ENCODE data around the gene TBKBP1. TPM values are rescaled to one million over a fixed set of nuclear protein-coding genes. Genes with fewer than 3 reads are reported as not detected.

The TBKBP1 gene
- total and polyA plus RNA-seq, 9 of the 15 experiments (the other 6 are each of a cell fraction or from before 2014, with no cell fraction given) = 0.03 to 15.6 (median 6.8) TPM

DNA sequence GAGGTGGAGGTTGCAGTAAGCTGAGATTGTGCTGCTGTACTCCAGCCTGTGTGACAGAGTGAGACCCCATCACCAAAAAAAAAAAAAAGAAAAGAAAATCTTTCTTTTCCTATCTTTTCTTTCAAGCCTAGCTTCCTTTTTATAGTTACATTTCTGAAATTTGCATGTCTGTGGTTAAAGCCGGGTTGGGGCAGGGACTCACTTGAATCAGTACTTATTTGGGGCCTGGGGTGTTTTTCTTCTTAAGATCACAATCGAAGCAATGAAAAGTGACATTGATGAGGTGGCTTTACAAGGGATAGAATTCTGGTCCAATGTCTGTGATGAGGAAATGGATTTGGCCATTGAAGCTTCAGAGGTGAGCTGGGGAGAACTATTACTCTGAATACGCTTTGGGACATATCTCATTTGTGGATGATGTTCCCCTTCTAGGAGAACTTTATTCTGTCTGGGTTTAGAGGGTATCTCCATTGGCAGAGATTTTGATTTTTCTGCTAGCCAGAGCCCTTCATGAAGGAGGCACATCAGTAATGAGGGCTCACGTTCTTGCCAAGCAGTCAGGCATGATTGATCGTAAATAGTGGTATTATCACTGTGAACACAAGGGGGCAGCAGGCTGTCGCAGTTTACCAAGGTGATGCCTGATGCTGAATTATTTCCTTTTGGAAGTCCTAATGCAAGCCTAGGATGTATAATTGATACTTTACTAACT is 29.9 kb upstream of the TBKBP1 start (continued):
- TF ChIP-seq, protein P1, sequence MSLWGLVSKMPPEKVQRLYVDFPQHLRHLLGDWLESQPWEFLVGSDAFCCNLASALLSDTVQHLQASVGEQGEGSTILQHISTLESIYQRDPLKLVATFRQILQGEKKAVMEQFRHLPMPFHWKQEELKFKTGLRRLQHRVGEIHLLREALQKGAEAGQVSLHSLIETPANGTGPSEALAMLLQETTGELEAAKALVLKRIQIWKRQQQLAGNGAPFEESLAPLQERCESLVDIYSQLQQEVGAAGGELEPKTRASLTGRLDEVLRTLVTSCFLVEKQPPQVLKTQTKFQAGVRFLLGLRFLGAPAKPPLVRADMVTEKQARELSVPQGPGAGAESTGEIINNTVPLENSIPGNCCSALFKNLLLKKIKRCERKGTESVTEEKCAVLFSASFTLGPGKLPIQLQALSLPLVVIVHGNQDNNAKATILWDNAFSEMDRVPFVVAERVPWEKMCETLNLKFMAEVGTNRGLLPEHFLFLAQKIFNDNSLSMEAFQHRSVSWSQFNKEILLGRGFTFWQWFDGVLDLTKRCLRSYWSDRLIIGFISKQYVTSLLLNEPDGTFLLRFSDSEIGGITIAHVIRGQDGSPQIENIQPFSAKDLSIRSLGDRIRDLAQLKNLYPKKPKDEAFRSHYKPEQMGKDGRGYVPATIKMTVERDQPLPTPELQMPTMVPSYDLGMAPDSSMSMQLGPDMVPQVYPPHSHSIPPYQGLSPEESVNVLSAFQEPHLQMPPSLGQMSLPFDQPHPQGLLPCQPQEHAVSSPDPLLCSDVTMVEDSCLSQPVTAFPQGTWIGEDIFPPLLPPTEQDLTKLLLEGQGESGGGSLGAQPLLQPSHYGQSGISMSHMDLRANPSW (CRISPR knock-in tag; IDR thresholded peaks at IDR 0.05) = no peak
- no peak for TF ChIP-seq TBL1XR1 (IDR thresholded peaks at IDR 0.05; ENCODE audit: low read length in 2 of 2)
- TF ChIP-seq, protein P2, sequence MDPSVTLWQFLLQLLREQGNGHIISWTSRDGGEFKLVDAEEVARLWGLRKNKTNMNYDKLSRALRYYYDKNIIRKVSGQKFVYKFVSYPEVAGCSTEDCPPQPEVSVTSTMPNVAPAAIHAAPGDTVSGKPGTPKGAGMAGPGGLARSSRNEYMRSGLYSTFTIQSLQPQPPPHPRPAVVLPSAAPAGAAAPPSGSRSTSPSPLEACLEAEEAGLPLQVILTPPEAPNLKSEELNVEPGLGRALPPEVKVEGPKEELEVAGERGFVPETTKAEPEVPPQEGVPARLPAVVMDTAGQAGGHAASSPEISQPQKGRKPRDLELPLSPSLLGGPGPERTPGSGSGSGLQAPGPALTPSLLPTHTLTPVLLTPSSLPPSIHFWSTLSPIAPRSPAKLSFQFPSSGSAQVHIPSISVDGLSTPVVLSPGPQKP (CRISPR knock-in tag; IDR thresholded peaks at IDR 0.05) = no peak
- TF ChIP-seq, protein P3, sequence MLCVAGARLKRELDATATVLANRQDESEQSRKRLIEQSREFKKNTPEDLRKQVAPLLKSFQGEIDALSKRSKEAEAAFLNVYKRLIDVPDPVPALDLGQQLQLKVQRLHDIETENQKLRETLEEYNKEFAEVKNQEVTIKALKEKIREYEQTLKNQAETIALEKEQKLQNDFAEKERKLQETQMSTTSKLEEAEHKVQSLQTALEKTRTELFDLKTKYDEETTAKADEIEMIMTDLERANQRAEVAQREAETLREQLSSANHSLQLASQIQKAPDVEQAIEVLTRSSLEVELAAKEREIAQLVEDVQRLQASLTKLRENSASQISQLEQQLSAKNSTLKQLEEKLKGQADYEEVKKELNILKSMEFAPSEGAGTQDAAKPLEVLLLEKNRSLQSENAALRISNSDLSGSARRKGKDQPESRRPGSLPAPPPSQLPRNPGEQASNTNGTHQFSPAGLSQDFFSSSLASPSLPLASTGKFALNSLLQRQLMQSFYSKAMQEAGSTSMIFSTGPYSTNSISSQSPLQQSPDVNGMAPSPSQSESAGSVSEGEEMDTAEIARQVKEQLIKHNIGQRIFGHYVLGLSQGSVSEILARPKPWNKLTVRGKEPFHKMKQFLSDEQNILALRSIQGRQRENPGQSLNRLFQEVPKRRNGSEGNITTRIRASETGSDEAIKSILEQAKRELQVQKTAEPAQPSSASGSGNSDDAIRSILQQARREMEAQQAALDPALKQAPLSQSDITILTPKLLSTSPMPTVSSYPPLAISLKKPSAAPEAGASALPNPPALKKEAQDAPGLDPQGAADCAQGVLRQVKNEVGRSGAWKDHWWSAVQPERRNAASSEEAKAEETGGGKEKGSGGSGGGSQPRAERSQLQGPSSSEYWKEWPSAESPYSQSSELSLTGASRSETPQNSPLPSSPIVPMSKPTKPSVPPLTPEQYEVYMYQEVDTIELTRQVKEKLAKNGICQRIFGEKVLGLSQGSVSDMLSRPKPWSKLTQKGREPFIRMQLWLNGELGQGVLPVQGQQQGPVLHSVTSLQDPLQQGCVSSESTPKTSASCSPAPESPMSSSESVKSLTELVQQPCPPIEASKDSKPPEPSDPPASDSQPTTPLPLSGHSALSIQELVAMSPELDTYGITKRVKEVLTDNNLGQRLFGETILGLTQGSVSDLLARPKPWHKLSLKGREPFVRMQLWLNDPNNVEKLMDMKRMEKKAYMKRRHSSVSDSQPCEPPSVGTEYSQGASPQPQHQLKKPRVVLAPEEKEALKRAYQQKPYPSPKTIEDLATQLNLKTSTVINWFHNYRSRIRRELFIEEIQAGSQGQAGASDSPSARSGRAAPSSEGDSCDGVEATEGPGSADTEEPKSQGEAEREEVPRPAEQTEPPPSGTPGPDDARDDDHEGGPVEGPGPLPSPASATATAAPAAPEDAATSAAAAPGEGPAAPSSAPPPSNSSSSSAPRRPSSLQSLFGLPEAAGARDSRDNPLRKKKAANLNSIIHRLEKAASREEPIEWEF (CRISPR knock-in tag; IDR thresholded peaks at IDR 0.05) = no peak
- no peak for TF ChIP-seq ILK (tag; IDR thresholded peaks at IDR 0.05; ENCODE audit: borderline replicate concordance, low read depth)
- peak; percentile 60 for TF ChIP-seq MEIS2 (IDR thresholded peaks at IDR 0.05; ENCODE audit: partially characterized antibody)
- no peak for TF ChIP-seq NCOA4 (IDR thresholded peaks at IDR 0.05; ENCODE audit: partially characterized antibody)
- no peak for TF ChIP-seq CHD1 (IDR thresholded peaks at IDR 0.05; ENCODE audit: low read length)
- no peak for TF ChIP-seq SIN3B (IDR thresholded peaks at IDR 0.05; ENCODE audit: low read depth)
- no peak for TF ChIP-seq BRD9 (IDR thresholded peaks at IDR 0.05; ENCODE audit: low read depth, partially characterized antibody)
- TF ChIP-seq, protein P4, sequence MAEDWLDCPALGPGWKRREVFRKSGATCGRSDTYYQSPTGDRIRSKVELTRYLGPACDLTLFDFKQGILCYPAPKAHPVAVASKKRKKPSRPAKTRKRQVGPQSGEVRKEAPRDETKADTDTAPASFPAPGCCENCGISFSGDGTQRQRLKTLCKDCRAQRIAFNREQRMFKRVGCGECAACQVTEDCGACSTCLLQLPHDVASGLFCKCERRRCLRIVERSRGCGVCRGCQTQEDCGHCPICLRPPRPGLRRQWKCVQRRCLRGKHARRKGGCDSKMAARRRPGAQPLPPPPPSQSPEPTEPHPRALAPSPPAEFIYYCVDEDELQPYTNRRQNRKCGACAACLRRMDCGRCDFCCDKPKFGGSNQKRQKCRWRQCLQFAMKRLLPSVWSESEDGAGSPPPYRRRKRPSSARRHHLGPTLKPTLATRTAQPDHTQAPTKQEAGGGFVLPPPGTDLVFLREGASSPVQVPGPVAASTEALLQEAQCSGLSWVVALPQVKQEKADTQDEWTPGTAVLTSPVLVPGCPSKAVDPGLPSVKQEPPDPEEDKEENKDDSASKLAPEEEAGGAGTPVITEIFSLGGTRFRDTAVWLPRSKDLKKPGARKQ (CRISPR knock-in tag; IDR thresholded peaks at IDR 0.05) = no peak
- TF ChIP-seq, protein P5, sequence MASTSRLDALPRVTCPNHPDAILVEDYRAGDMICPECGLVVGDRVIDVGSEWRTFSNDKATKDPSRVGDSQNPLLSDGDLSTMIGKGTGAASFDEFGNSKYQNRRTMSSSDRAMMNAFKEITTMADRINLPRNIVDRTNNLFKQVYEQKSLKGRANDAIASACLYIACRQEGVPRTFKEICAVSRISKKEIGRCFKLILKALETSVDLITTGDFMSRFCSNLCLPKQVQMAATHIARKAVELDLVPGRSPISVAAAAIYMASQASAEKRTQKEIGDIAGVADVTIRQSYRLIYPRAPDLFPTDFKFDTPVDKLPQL (IDR thresholded peaks at IDR 0.05; ENCODE audit: extremely low read depth, insufficient read length) = no peak
